K562 (cell line): ENCODE data around the gene PHF21A. TPM values are rescaled to one million over a fixed set of nuclear protein-coding genes. Genes with fewer than 3 reads are reported as not detected.

Experiments
- ATF2 ChIP-seq: sonication (generic); formaldehyde crosslinking; IDR thresholded peaks from 2 replicates; pipeline ENCODE4 v1.8.1; 2022; ENCODE audit warnings: missing genetic modification reagents
- BRD4 ChIP-seq: fragments of 200-600 bp; sonication (generic); IDR thresholded peaks from 2 replicates; pipeline ENCODE4 v1.6.1; 2017; ENCODE audit warnings: inconsistent platforms
- CC2D1A ChIP-seq: fragments of 450-650 bp; IDR thresholded peaks from 2 replicates; pipeline ENCODE4 v1.6.1; 2017; ENCODE audit warnings: mild to moderate bottlenecking
- COPS2 ChIP-seq: fragments of 450-650 bp; conservative IDR thresholded peaks from 2 replicates; pipeline ENCODE4 v1.6.1; 2016; ENCODE audit warnings: mild to moderate bottlenecking, moderate library complexity
- ELF4 ChIP-seq: fragments of 450-650 bp; formaldehyde crosslinking; IDR thresholded peaks from 2 replicates; pipeline ENCODE4 v1.4.0; 2022; ENCODE audit warnings: missing genetic modification characterization
- KDM5B ChIP-seq: fragments of 200-600 bp; sonication (generic); IDR thresholded peaks from 2 replicates; pipeline ENCODE4 v1.6.1; 2012; ENCODE audit warnings: low read depth, mild to moderate bottlenecking, moderate library complexity, low read length, control low read depth, inconsistent platforms; ENCODE audit not compliant: insufficient replicate concordance
- KHSRP ChIP-seq: fragments of 450-650 bp; IDR thresholded peaks from 2 replicates; pipeline ENCODE4 v1.6.1; 2017
- NR2C1 ChIP-seq, 2 experiments: fragments of 450-650 bp; IDR thresholded peaks; 2 replicates each; pipeline ENCODE4 v1.6.1; 2017; ENCODE audit warnings: mild to moderate bottlenecking in 2 of 2, antibody characterized with exemption in 1 of 2, inconsistent platforms in 1 of 2, missing compliant biosample characterization in 1 of 2, missing genetic modification characterization in 1 of 2
- NR2F6 ChIP-seq: fragments of 450-650 bp; formaldehyde crosslinking; IDR thresholded peaks from 2 replicates; pipeline ENCODE4 v1.4.0; 2020; ENCODE audit warnings: mild to moderate bottlenecking
- PCBP1 ChIP-seq: fragments of 200-400 bp; formaldehyde crosslinking; IDR thresholded peaks from 2 replicates; pipeline ENCODE4 v1.6.1; 2018; ENCODE audit warnings: mild to moderate bottlenecking, low read depth, low read length; ENCODE audit not compliant: poor library complexity, severe bottlenecking
- RAD21 ChIP-seq, 2 experiments: fragments of 250-450 bp in 1 of 2; fragments of 450-650 bp in 1 of 2; sonication (Bioruptor Pico) in 1 of 2; formaldehyde crosslinking in 1 of 2; IDR thresholded peaks in 1 of 2; conservative IDR thresholded peaks in 1 of 2; 2 replicates each; pipeline versions ENCODE4 v1.4.0 to v1.8.0; 2020 to 2022; ENCODE audit warnings: mild to moderate bottlenecking in 2 of 2, moderate library complexity in 1 of 2
- RBFOX2 ChIP-seq: fragments of 200-400 bp; formaldehyde crosslinking; IDR thresholded peaks from 2 replicates; pipeline ENCODE4 v1.6.1; 2017; ENCODE audit warnings: low read depth, mild to moderate bottlenecking, low read length, moderate library complexity
- SNAPC5 ChIP-seq: fragments of 250-450 bp; sonication (Bioruptor Pico); IDR thresholded peaks from 2 replicates; pipeline ENCODE4 v1.8.0; 2021; ENCODE audit warnings: moderate library complexity, mild to moderate bottlenecking, inconsistent platforms
- STAT5A ChIP-seq: IDR thresholded peaks from 2 replicates; pipeline ENCODE4 v1.6.1; 2012; ENCODE audit warnings: low read length, inconsistent platforms, borderline replicate concordance
- TAF1 ChIP-seq: IDR thresholded peaks from 2 replicates; pipeline ENCODE4 v1.6.1; 2011; ENCODE audit warnings: mild to moderate bottlenecking, low read length, moderate library complexity; ENCODE audit not compliant: insufficient read depth, control insufficient read depth, severe bottlenecking; ENCODE audit errors: extremely low read depth
- TCF3 ChIP-seq: sonication (generic); formaldehyde crosslinking; IDR thresholded peaks from 2 replicates; pipeline ENCODE4 v1.4.0; 2020; ENCODE audit warnings: mild to moderate bottlenecking, missing genetic modification reagents
- TCFL5 ChIP-seq: fragments of 250-450 bp; sonication (Bioruptor Pico); conservative IDR thresholded peaks from 2 replicates; pipeline ENCODE4 v1.6.1; 2021; ENCODE audit warnings: mild to moderate bottlenecking, moderate library complexity, matching md5 sums
- TGIF2 ChIP-seq: sonication (generic); formaldehyde crosslinking; IDR thresholded peaks from 2 replicates; pipeline ENCODE4 v1.8.1; 2022; ENCODE audit warnings: mild to moderate bottlenecking, missing genetic modification reagents, moderate library complexity
- YY1 ChIP-seq, 3 experiments: IDR thresholded peaks; 2 replicates each; pipeline ENCODE4 v1.6.1; 2011; ENCODE audit warnings: low read length in 2 of 3, mild to moderate bottlenecking in 2 of 3, moderate library complexity in 2 of 3, borderline replicate concordance in 1 of 3, control low read depth in 1 of 3, low read depth in 1 of 3; ENCODE audit not compliant: insufficient read depth in 3 of 3, insufficient replicate concordance in 2 of 3, control insufficient read depth in 1 of 3, insufficient read length in 1 of 3; ENCODE audit errors: extremely low read depth in 1 of 3
- ZNF134 ChIP-seq: fragments of 250-450 bp; sonication (Bioruptor Pico); conservative IDR thresholded peaks from 2 replicates; pipeline ENCODE4 v1.4.0; 2020
- ZNF347 ChIP-seq: fragments of 450-650 bp; formaldehyde crosslinking; IDR thresholded peaks from 2 replicates; pipeline ENCODE4 v1.4.0; 2020; ENCODE audit warnings: low read depth, mild to moderate bottlenecking, moderate library complexity
- ZNF408 ChIP-seq: fragments of 250-450 bp; sonication (Bioruptor Pico); IDR thresholded peaks from 2 replicates; pipeline ENCODE4 v1.4.0; 2020; ENCODE audit warnings: low read depth, mild to moderate bottlenecking, moderate library complexity
- ZSCAN29 ChIP-seq: fragments of 450-650 bp; IDR thresholded peaks from 2 replicates; pipeline ENCODE4 v1.6.1; 2017
- polyA plus RNA-seq, 8 experiments: library from polyadenylated mRNA; depleted of rRNA in 4 of 8; stranded (reverse) in 5 of 8; unstranded in 3 of 8; fragments of >200 nt; fragmentation: Nextera tagmentation in 2 of 8; fragmentation: Illumina TruSeq in 1 of 8; extraction: Ambion mirVana in 2 of 8; extraction: Trizol in 1 of 8; gene quantifications; 2 replicates each; pipeline versions ENCODE4 v1.2.1 to v1.2.3, GENCODE V29; 2011 to 2014; ENCODE audit warnings: inconsistent platforms in 1 of 8, missing spikeins in 1 of 8
- total RNA-seq, 7 experiments: library from RNA; depleted of rRNA in 6 of 7; stranded (reverse); fragments of >200 nt in 6 of 7; fragmentation: Illumina TruSeq in 2 of 7; extraction: Trizol in 2 of 7; gene quantifications; 2 replicates each; pipeline versions ENCODE4 v1.2.1 to v1.2.3, GENCODE V29; 2011 to 2021; ENCODE audit warnings: low replicate concordance in 1 of 7
- TF ChIP-seq, protein P1 (sequence below): fragments of 450-650 bp; IDR thresholded peaks from 2 replicates; pipeline ENCODE4 v1.6.1; 2018; ENCODE audit not compliant: partially characterized antibody

The PHF21A gene
- total and polyA plus RNA-seq, 9 of the 15 experiments (the other 6 are each of a cell fraction or from before 2014, with no cell fraction given) = 1.5 to 32.4 (median 10.7) TPM

- TF ChIP-seq TGIF2 (CRISPR knock-in tag) = no peak
- no peak for TF ChIP-seq YY1 (IDR thresholded peaks at IDR 0.05; ENCODE audit: borderline replicate concordance in 1 of 3, control insufficient read depth in 1 of 3, extremely low read depth in 1 of 3, insufficient read depth in 3 of 3, insufficient read length in 1 of 3, insufficient replicate concordance in 2 of 3, low read depth in 1 of 3, low read length in 2 of 3)
- peak; percentile 31 for TF ChIP-seq TAF1
- no peak for TF ChIP-seq ZNF408 (CRISPR knock-in tag)
- no peak for TF ChIP-seq BRD4
- TF ChIP-seq KDM5B = peak; percentile 36
- TF ChIP-seq TCF3 (CRISPR knock-in tag) = peak; percentile 92
- no peak for TF ChIP-seq ZNF347 (CRISPR knock-in tag)
- no peak for TF ChIP-seq RBFOX2
- TF ChIP-seq KHSRP = no peak; the same call in 1 of the 2 replicates
- TF ChIP-seq STAT5A = peak; percentile 76; the same call in 1 of the 2 replicates
- TF ChIP-seq PCBP1 = no peak
- TF ChIP-seq ELF4 (CRISPR knock-in tag) = no peak
- peak in 1 of 2 experiments; percentile 10; a peak in 2 of 4 replicates for TF ChIP-seq RAD21 (CRISPR knock-in tag; conservative IDR thresholded peaks at IDR 0.05 in 1 of 2, IDR thresholded peaks at IDR 0.05 in 1 of 2)
- no peak for TF ChIP-seq ZSCAN29
- TF ChIP-seq, protein P1, sequence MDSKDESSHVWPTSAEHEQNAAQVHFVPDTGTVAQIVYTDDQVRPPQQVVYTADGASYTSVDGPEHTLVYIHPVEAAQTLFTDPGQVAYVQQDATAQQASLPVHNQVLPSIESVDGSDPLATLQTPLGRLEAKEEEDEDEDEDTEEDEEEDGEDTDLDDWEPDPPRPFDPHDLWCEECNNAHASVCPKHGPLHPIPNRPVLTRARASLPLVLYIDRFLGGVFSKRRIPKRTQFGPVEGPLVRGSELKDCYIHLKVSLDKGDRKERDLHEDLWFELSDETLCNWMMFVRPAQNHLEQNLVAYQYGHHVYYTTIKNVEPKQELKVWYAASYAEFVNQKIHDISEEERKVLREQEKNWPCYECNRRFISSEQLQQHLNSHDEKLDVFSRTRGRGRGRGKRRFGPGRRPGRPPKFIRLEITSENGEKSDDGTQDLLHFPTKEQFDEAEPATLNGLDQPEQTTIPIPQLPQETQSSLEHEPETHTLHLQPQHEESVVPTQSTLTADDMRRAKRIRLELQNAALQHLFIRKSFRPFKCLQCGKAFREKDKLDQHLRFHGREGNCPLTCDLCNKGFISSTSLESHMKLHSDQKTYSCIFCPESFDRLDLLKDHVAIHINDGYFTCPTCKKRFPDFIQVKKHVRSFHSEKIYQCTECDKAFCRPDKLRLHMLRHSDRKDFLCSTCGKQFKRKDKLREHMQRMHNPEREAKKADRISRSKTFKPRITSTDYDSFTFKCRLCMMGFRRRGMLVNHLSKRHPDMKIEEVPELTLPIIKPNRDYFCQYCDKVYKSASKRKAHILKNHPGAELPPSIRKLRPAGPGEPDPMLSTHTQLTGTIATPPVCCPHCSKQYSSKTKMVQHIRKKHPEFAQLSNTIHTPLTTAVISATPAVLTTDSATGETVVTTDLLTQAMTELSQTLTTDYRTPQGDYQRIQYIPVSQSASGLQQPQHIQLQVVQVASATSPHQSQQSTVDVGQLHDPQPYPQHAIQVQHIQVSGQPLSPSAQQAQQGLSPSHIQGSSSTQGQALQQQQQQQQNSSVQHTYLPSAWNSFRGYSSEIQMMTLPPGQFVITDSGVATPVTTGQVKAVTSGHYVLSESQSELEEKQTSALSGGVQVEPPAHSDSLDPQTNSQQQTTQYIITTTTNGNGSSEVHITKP = peak; percentile 99
- no peak for TF ChIP-seq SNAPC5
- peak; percentile 33; the same call in 1 of the 2 replicates for TF ChIP-seq CC2D1A
- TF ChIP-seq ATF2 (CRISPR knock-in tag) = no peak
- no peak for TF ChIP-seq NR2C1 (IDR thresholded peaks at IDR 0.05)
- 0 out of 2 replicates have a peak, but pooled peaks have one; percentile 16 for TF ChIP-seq NR2C1 (tag; IDR thresholded peaks at IDR 0.05)
- no peak for TF ChIP-seq TCFL5 (CRISPR knock-in tag)
- no peak for TF ChIP-seq NR2F6
- no peak for TF ChIP-seq COPS2
- no peak for TF ChIP-seq ZNF134
Observed at GRCh38 chr11:45995342-45995734, 125.9 kb downstream of the PHF21A start (continued).
